HG03521 (cell line): ENCODE measurements around the gene TUBB8B.
"Not testable (repeated sequence)": the region's sequence is repeated elsewhere in the genome, so short reads cannot be mapped to it uniquely, and the experiment has no call there.

ENCODE experiments used
- ATAC-seq: cut with Tn5 transposase; IDR thresholded peaks from one replicate; pipeline ENCODE4 v1.9.1; 2021; ENCODE audit warnings: mild to moderate bottlenecking, moderate library complexity; ENCODE audit not compliant: unreplicated experiment

TUBB8B gene

DNA sequence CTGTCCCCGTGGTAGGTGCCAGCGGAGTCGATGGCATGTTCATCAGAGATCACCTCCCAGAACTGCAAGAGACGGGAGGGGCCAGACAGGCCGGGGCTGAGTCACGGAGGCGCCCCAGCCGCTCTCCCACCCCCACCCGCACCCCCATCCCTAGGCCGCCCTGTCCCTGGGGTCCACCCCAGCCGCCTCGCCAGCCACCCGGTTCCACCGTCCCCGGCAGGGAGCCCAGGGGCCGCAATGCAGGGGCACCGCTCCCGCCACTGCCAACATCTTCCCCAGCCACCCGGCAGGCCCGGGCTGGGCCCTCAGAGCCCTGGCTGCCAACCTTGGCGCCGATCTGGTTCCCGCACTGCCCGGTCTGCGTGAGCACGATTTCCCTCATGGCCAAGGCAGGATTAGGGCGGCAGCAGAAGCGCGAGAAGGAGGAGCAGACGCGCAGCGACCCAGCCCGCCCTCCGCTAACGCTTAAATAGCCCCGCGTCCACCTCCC is at the start of gene TUBB8B:
Gene TUBB8B (minus strand): TSS at position 440 of the 490 bp plus-strand sequence. CDS start 58 bp downstream, at position 382.
- not testable (repeated sequence) for ATAC-seq

DNA sequence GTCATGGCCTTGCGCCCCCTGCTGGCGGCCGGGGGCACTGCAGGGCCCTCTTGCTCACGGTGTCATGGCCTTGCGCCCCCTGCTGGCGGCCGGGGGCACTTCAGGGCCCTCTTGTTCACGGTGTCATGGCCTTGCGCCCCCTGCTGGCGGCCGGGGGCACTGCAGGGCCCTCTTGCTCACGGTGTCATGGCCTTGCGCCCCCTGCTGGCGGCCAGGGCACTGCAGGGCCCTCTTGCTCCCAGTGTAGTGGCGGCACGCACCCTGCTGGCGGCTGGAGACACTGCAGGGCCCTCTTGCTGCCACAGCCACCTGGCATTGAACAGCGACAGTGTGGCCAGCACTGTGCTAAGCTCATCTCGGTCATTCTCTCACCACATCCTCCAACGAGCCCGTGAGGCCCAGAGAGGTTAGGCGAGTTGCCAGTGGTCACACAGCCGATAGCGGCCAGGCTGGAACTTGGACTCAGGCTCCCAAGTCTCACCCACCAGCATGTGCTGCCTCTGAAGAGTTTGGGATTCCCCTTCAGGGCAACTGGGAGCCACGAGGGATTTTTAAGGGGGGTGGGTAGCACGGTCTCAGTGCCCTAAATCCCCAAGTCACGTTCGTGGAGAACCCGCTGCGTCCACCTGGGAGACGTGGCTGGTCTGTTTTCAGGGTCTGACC is 48.0 kb upstream of the TUBB8B start:
- ATAC-seq, result peak; percentile 97

DNA sequence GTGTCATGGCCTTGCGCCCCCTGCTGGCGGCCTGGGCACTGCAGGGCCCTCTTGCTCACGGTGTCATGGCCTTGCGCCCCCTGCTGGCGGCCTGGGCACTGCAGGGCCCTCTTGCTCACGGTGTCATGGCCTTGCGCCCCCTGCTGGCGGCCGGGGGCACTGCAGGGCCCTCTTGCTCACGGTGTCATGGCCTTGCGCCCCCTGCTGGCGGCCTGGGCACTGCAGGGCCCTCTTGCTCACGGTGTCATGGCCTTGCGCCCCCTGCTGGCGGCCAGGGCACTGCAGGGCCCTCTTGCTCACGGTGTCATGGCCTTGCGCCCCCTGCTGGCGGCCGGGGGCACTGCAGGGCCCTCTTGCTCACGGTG is 47.3 kb upstream of the TUBB8B start:
- not testable (repeated sequence) for ATAC-seq

DNA sequence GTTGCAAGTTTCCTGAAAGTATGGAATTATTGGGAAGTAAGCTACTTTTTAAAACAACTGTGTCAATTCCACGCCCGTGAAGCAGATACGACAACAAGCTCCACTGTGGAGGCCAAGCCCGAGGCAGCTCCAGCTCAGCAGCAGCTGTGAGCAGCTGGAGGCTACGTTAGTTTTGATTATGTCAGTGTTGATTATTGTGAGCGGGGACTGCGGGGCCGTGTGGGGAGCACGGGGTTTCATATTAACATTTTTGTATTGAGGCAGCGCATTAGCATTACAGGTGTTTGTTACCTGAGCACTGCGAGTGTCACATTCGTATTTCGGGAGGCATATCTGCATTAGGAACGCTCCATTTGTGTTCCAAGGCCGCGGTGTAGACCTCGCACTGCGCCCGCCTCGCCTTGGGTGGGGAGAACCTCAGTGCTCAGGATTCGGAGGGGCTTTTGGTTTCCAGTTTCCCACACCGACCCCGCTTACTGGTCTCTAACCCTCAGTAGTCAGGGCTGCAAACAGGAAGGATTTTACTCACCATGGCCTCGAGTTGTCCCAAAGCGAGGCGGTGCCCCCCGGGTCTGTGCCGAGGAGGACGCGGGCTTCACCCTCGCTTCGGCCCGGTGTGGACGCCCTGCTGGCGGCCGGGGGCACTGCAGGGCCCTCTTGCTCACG is 46.8 kb upstream of the TUBB8B start:
- ATAC-seq, result peak; percentile 48

DNA sequence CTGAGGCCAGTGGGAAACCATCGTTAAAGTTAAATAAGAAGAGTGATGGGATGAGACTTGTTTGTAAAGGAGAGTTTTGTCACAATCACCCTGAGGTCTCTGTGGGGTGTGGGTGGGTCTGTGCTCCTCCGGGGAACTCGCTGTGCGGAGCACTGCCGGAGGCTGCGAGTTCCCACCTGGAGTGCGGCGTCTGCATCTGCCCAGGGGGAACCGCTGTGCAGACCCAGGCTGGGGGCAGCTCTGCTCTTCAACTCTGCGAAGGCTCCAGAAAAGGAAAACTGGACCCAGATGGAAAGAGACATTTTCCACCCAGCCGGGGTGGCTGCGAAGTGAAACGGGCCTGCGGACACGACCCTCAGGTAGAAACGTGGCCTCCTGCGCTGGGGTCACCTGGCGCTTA is 46.2 kb upstream of the TUBB8B start:
- not testable (repeated sequence) for ATAC-seq

DNA sequence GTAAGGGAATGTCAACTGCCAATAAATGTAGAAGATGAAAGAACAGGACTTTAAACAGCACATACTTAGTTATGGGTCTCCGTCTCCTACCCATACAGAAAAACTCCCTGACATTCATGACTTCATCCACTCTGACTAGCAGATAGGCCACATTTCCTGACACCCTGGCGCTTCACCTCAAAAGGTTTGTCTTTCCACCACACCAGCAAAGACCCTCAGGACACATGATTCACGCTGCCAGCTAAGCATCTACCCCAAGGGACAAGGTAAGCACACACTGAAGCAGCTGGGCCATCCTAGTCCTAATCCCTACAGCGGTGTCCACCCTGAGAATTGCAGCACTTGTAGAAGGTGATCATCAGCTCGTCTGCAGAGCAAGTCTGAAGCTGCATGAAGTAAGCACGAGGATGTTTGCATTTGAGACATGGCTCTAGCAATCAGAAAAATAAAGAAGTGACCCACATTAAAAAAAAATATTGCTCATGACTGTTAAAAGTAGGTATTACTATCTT is 44.5 kb upstream of the TUBB8B start:
- not testable (repeated sequence) for ATAC-seq

DNA sequence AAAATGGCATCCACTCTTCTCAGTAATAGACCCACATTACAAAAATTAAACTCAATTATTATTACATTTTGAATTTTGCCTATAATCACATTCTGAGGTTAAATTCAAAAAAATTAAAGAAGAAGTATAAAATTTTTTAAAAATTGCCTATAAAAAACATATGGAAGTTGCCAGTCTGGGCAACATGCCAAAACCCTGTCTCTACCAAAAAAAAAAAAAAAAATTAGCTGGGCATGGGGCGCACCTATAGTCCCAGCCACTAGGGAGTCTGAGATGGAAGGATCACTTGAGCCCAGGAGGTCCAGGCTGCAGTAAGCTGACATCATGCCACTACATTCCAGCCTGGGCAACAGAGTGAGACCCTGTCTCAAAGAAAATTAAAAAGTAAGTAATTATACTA is 42.1 kb upstream of the TUBB8B start:
- not testable (repeated sequence) for ATAC-seq

DNA sequence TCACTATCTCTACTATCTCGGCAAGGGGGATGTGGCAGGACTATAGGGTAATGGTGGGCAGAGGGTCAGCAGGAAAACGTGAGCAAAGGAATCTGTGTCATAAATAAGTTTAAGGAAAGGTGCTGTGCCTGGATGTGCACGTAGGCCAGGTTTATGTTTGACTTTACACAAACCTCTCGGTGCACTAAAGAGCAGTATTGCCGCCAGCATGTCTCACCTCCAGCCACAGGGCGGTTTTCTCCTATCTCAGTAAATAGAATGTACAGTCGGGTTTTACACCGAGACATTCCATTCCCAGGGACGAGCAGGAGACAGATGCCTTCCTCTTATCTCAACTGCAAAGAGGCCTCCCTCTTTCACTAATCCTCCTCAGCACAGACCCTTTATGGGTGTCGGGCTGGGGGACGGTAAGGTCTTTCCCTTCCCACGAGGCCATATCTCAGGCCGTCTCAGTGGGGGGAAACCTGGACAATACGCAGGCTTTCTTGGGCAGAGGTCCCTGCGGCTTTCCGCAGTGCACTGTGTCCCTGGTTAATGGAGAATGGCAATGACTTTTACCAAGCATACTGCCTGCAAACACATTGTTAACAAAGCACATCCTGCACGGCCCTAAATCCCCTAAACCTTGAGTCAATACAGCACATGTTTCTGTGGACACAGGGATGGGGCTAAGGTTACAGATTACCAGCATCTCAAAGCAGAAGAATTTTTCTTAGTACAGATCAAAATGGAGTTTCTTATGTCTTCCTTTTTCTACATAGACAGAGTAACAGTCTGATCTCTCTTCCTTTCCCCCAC is 41.2 kb upstream of the TUBB8B start:
- not testable (repeated sequence) for ATAC-seq

DNA sequence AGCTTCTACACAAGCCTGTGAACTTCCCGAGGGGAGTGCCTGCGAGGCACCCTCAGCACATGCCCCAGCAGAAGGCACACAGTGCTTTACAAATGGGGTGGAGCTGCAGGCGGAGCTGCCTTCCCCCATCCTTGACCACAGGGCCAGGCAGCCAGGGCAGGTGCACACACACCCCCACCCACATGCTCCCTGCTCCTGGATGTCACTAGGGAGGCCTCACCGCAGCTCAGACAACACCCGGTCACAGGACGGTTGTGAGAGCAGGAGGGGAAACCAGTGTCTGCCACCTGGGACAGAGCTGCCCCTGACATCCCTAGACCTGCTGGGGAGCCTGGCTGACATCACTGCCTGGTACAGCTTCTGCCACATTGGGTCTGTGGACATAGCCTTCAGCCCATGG is 39.7 kb upstream of the TUBB8B start:
- ATAC-seq, result not testable (repeated sequence)

DNA sequence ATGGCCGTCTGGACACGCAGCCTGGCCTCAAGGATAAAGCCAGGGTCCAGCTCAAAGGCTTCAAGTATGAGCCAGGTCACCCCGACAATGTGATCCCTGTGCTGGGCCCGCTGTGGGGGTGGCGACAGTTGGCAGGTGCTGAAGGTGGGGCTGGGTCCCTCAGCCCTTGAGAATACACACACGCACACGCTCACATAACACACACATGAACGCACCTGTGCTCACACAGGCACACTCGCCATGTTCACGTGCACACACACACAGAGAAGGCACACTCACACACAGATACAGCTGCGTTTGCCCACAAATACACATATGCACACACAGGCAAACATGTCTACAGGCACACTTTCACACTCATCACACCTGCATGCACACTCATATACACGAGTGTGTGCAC is 35.4 kb upstream of the TUBB8B start:
- not testable (repeated sequence) for ATAC-seq

DNA sequence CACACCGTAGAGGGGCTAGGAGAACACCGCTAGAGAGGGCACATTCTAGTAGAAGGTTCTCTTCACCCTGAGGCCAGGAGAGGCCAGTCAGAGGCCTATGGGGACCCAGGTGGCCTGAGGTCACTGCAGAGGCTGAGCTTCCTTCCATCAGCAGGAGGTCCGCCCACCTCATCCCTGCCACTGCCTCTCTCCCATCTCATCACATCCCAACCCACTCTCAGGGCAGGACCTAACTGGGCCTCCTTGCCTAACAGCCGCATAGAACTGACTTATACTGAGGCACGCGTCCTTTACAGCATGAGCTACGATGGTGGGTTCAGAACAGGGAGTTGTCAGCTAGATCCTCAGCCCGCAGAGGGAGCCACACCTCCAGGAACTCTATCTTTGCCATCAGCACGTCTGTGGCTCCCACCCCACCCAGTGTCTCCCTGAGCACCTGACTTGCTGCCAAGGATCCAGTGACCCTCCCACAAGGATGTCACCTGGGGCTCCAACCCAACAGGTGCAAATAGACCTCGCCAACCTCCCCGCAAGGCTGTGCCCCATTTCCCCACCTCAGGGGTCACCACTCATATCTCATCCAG is 33.3 kb upstream of the TUBB8B start:
- not testable (repeated sequence) for ATAC-seq

DNA sequence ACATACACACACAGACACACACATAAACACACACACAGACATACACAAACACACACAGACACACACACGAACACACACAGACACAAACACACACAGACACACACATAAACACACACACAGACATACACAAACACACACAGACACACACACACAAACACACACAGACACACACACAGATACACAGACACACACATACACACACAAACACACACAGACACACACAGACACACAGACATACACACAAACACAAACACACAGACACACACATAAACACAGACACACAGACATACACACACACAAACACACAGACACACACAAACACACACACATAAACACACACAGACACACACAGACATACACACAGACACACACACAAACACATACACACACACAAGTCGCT is 31.5 kb upstream of the TUBB8B start:
- ATAC-seq, result not testable (repeated sequence)

DNA sequence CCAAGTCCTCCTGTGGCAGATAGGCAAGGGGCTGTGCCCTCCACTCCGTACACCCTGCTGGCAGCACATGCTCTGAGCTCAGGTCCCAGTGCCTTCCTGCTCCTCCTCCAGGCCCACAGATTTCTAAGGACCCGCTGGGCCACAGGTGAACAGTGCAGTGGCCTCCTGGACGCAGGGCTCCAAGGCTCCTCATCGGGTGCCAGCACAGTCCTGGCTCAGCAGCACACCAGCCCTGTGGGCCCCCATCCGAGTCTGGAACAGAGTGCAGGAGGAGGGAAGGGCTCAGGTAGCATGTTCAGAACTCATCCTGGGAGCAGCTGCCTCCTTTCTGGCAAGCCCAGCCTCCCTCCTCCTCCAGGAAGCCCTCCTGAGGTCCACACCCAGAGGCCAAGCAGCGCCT is 30.8 kb upstream of the TUBB8B start:
- not testable (repeated sequence) for ATAC-seq

DNA sequence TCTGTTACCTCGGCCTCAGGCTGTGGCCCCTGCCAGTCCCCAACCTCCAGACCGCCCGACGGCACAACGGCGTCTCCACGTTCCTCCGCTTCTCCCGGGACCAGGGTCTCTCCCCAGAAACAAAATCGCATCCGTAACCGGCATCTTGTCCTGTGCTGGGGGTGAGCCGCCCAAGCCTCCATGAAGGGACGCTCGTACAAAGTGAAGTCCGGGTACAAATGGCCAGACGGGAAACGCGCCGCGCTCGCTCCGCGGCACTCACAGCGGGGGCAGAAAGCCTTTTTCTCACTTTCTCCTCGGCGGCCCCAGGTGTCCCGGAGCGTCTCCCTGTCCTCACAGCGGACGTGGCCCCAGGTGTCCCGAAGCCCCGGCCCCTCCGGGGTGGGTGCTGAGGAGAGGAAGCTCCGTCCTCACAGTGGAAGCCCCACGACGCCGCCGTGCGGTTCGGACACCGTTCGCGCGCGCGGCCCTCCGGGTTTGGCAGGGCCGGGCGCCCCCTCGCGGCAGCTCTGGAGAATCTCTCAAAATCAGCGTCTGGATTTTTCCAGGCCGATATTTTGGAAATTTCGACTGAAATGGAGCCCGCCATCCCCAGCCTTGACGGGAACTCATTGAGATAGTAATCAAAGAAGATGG is 26.2 kb upstream of the TUBB8B start:
- ATAC-seq, result not testable (repeated sequence)

DNA sequence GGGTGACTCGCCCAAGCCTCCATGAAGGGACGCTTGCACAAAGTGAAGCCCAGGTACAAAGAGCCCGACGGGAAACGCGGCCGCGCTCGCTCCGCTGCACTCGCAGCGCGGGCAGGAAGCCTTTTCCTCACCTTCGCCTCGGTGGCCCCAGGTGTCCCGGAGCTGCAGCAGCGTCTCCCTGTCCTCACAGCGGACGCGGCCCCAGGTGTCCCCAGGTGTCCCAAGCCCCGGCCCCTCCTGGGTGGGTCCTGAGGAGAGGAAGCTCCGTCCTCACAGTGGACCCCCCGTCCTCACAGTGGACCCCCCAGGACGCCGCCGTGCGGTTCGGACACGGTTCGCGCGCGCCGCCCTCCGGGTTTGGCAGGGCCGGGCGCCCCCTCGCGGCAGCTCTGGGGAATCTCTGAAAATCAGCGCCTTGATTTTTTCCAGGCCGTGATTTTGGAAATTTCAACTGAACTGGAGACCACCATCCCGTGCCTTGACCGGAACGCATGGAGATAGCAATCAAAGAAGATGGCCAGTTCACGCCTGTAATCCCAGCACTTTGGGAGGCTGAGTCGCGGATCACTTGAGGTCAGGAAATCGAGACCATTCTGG is 23.9 kb upstream of the TUBB8B start:
- not testable (repeated sequence) for ATAC-seq

DNA sequence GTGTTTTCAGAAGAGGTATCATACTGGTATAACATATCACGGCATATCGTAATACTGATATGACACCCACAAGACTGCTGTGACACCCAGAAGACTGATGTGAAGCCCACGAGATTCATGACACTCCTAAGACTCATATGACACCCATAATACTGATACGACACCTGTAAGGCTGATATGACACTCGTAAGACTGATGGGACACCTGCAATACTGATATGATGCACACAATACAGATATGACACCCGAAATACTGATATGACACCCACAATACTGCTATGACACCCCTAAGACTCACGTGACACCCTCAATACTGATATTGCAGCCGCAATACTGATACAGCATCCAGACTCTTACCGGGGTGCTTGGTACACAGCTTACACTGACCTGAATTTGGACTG is 18.3 kb upstream of the TUBB8B start:
- ATAC-seq, result not testable (repeated sequence)

DNA sequence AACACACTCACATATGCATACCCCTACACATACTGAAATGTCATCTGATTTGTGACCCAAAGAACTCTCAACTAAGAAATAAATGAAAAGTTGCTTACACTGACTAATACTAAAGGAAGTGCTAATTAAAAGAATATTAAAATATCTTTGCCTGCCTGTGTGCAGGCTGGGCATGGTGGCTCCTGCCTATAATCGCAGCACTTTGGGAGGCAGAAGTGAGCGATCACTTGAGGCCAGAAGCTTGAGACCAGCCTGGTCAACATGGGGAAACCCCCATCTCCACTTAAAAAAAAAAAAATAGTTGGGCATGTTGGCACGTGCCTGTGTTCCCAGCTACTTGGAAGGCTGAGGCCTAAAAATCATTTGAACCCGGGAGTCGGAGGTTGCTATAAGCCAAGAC is 14.9 kb upstream of the TUBB8B start:
- ATAC-seq, result not testable (repeated sequence)

DNA sequence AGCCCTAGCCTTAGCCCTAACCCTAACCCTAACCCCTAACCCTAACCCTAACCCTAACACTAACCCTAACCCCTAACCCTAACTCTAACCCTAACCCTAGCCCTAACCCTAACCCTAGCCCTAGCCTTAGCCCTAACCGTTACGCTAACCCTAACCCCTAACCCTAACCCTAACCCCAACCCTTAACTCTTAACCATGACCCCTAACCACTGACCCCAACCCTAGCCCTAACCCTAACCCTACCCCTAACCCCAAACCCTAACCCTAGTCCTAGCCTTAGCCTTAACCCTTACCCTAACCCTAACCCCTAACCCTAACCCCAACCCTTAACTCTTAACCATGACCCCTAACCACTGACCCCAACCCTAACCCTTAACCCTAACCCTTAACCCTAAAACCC is 14.2 kb upstream of the TUBB8B start:
- ATAC-seq, result not testable (repeated sequence)

DNA sequence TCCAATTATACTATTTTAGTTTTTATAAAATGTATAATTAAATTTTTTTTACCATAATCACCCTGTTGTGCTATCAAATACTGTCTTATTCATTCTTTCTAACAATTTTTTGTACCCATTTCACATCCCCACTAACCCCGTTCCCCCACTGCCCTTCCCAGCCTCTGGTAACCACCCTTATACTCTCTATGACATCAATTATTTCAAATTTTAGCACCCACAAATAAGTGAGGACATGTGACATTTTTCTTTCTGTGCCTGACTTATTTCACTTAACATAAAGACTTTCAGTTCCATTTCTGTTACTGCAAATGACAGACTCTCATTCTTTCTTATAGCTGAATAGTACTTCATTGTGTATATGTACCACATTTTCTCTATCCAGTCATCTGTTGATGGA is 5.0 kb upstream of the TUBB8B start:
- not testable (repeated sequence) for ATAC-seq

DNA sequence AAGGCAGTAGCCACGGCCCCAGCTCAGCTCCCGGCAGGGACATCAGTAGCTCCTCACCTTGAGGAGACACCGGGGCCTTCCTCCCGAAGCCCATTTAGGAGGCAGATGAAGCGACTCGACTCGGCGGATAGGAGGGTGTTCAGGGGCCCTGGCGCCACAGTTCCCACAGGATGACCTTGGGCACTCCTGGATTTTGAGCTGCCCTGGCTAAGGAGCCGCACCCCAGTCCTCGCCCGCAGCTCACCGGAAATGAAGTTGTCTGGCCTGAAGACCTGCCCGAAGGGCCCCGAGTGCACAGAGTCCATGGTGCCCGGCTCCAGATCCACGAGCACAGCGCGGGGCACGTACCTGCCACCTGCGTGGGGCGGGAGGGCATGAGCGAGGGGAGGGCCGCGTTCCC is 719 bp downstream of the TUBB8B start:
- ATAC-seq, result not testable (repeated sequence)
